Mesenchymal stem cell (in vitro differentiated cells and primary cell): Measurements from ENCODE around the gene PALLD.
"Not testable (repeated sequence)": the region's sequence is repeated elsewhere in the genome, so short reads cannot be mapped to it uniquely, and the experiment has no call there.

Experiments used
- DNase-seq: peaks from one replicate; pipeline ENCODE4 v3.0.0-alpha.2; 2013
- H2AFZ ChIP-seq: one replicate; pipeline ENCODE4 v1.6.1; 2013; ENCODE audit warnings: low read depth, mild to moderate bottlenecking, control low read depth, inconsistent platforms, low read length, moderate library complexity
- H2AK5ac ChIP-seq: 2 replicates; pipeline ENCODE4 v1.6.1; 2013; ENCODE audit warnings: low read length, moderate library complexity, mild to moderate bottlenecking, inconsistent platforms; ENCODE audit not compliant: severe bottlenecking
- H2BK120ac ChIP-seq: one replicate; pipeline ENCODE4 v1.6.1; 2013; ENCODE audit warnings: low read depth, mild to moderate bottlenecking, inconsistent platforms, low read length, moderate library complexity
- H2BK12ac ChIP-seq, 2 experiments: one replicate each; pipeline ENCODE4 v1.6.1; 2013; ENCODE audit warnings: inconsistent platforms in 2 of 2, low read length in 2 of 2, mild to moderate bottlenecking in 2 of 2, moderate library complexity in 2 of 2, control low read depth in 1 of 2
- H2BK15ac ChIP-seq: one replicate; pipeline ENCODE4 v1.6.1; 2013; ENCODE audit warnings: mild to moderate bottlenecking, low read depth, inconsistent platforms; ENCODE audit not compliant: poor library complexity, severe bottlenecking
- H2BK5ac ChIP-seq: 2 replicates; pipeline ENCODE4 v1.6.1; 2013; ENCODE audit warnings: low read depth, mild to moderate bottlenecking, low read length, control low read depth, inconsistent platforms; ENCODE audit not compliant: poor library complexity, severe bottlenecking
- H3K14ac ChIP-seq, 2 experiments: one replicate each; pipeline ENCODE4 v1.6.1; 2013; ENCODE audit warnings: inconsistent platforms in 2 of 2, low read length in 2 of 2, control low read depth in 1 of 2, mild to moderate bottlenecking in 1 of 2, moderate library complexity in 1 of 2
- H3K18ac ChIP-seq, 2 experiments: one replicate each; pipeline ENCODE4 v1.6.1; 2013; ENCODE audit warnings: inconsistent platforms in 2 of 2, low read length in 2 of 2, control low read depth in 1 of 2, low read depth in 1 of 2, mild to moderate bottlenecking in 1 of 2
- H3K23ac ChIP-seq, 2 experiments: one replicate each; pipeline ENCODE4 v1.6.1; 2013; ENCODE audit warnings: inconsistent platforms in 2 of 2, low read length in 2 of 2, mild to moderate bottlenecking in 2 of 2, moderate library complexity in 2 of 2, control low read depth in 1 of 2
- H3K27ac ChIP-seq: 2 replicates; pipeline ENCODE4 v1.5.1; 2013; ENCODE audit warnings: mild to moderate bottlenecking, moderate library complexity, low read length, control low read depth, inconsistent platforms; ENCODE audit not compliant: poor library complexity, severe bottlenecking
- H3K27me3 ChIP-seq, 2 experiments: 2 replicates each; pipeline versions ENCODE4 v1.6.1 to v1.7.0; 2013; ENCODE audit warnings: low read length in 2 of 2, mild to moderate bottlenecking in 2 of 2, moderate library complexity in 2 of 2, control low read depth in 1 of 2, inconsistent platforms in 1 of 2; ENCODE audit not compliant: control insufficient read depth in 1 of 2, insufficient read depth in 1 of 2
- H3K36me3 ChIP-seq, 2 experiments: 2 replicates each; pipeline versions ENCODE4 v1.6.1 to v1.7.0; 2013; ENCODE audit warnings: low read length in 2 of 2, control low read depth in 1 of 2, inconsistent platforms in 1 of 2, low read depth in 1 of 2, mild to moderate bottlenecking in 1 of 2; ENCODE audit not compliant: insufficient read depth in 2 of 2, control insufficient read depth in 1 of 2
- H3K4ac ChIP-seq, 2 experiments: one replicate each; pipeline ENCODE4 v1.6.1; 2013; ENCODE audit warnings: inconsistent platforms in 2 of 2, low read length in 2 of 2, mild to moderate bottlenecking in 2 of 2, moderate library complexity in 2 of 2, control low read depth in 1 of 2, low read depth in 1 of 2
- H3K4me1 ChIP-seq: 2 replicates; pipeline ENCODE4 v1.6.1; 2013; ENCODE audit warnings: low read depth, low read length, control low read depth; ENCODE audit not compliant: control insufficient read depth, insufficient read depth
- H3K4me2 ChIP-seq: 2 replicates; pipeline ENCODE4 v1.6.1; 2013; ENCODE audit warnings: low read length, mild to moderate bottlenecking, inconsistent platforms; ENCODE audit not compliant: poor library complexity, severe bottlenecking
- H3K4me3 ChIP-seq, 2 experiments: 2 replicates each; pipeline versions ENCODE4 v1.5.1 to v1.7.0; 2013; ENCODE audit warnings: low read length in 2 of 2, mild to moderate bottlenecking in 2 of 2, control low read depth in 1 of 2, low read depth in 1 of 2; ENCODE audit not compliant: insufficient read depth in 1 of 2
- H3K79me1 ChIP-seq: replicated peaks from 2 replicates; pipeline ENCODE4 v1.6.1; 2013; ENCODE audit warnings: mild to moderate bottlenecking, control low read depth, low read length, inconsistent platforms; ENCODE audit not compliant: poor library complexity, severe bottlenecking
- H3K9ac ChIP-seq: 2 replicates; pipeline ENCODE4 v1.7.0; 2013; ENCODE audit warnings: mild to moderate bottlenecking, low read length, moderate library complexity
- H3K9me3 ChIP-seq: 2 replicates; pipeline ENCODE4 v1.7.0; 2013; ENCODE audit warnings: mild to moderate bottlenecking, low read length; ENCODE audit not compliant: control insufficient read depth
- H4K8ac ChIP-seq: one replicate; pipeline ENCODE4 v1.6.1; 2013; ENCODE audit warnings: inconsistent platforms, mild to moderate bottlenecking, low read length, moderate library complexity
- H4K91ac ChIP-seq: one replicate; pipeline ENCODE4 v1.6.1; 2013; ENCODE audit warnings: mild to moderate bottlenecking, low read length, inconsistent platforms
- WGBS: methylation state at CpG from one replicate; pipeline ENCODE4 v1.1.7; 2013; ENCODE audit warnings: mixed read lengths; 5-methylcytosine and 5-hydroxymethylcytosine counted together

PALLD gene

GRCh38 chr4:168800926-168801325, 304.1 kb downstream of the PALLD start:
- no peaks in the 10 kb centered on the region for H3K9me3 ChIP-seq
- H3K4ac ChIP-seq: no peak overlapping the region
- H3K4me2 ChIP-seq: no peak overlapping the region
- H3K4me3 ChIP-seq: no peak overlapping the region
- H4K8ac ChIP-seq: no peak overlapping the region
- H4K91ac ChIP-seq: no peak overlapping the region
- no peak overlapping the region for H2AFZ ChIP-seq
- no peak overlapping the region for H2BK120ac ChIP-seq
- H3K4me1 ChIP-seq: peaks cover 10% of the 10 kb centered on the region
- 98% methylated on average over 1 of the region's 2 CpGs for WGBS
- H3K79me1 ChIP-seq: peaks cover 2% of the 10 kb centered on the region
- H2BK15ac ChIP-seq: no peak overlapping the region
- H3K27ac ChIP-seq: no peak overlapping the region
- H3K27me3 ChIP-seq: no peaks in the 10 kb centered on the region
- H3K36me3 ChIP-seq: no peaks in the 10 kb centered on the region
- no peak overlapping the region for H2AK5ac ChIP-seq
- H2BK5ac ChIP-seq: no peak overlapping the region
- H2BK12ac ChIP-seq: no peak overlapping the region
- no peak overlapping the region for H3K14ac ChIP-seq
- no peak overlapping the region for H3K9ac ChIP-seq
- H3K18ac ChIP-seq: no peak overlapping the region
- H3K23ac ChIP-seq: no peak overlapping the region
- DNase-seq: no peak

DNA sequence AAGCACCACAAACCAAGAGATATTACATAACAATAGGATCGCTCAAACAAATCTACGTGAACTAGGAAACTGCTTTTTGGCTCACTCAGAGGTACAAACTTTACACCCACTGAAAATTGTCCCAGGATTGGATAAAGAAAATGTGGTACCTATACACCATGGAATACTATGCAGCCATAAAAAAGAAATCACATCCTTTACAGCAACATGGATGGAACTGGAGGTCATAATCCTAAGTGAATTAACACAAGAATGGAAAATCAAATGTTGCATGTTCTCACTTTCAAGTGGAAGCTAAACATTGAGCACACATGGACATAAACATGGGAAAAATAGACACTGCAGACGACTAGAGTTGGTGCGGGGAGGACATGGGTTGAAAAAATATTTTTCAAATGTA, 305.4 kb downstream of the PALLD start:
- no peak overlapping the region for H2BK15ac ChIP-seq
- no peak overlapping the region for H3K27ac ChIP-seq
- H3K27me3 ChIP-seq: no peaks in the 10 kb centered on the region
- no peak for DNase-seq
- H2AFZ ChIP-seq: no peak overlapping the region
- H3K79me1 ChIP-seq: peaks cover 2% of the 10 kb centered on the region
- H3K36me3 ChIP-seq: no peaks in the 10 kb centered on the region
- H4K8ac ChIP-seq: no peak overlapping the region
- no peak overlapping the region for H2BK12ac ChIP-seq
- no peaks in the 10 kb centered on the region for H3K9me3 ChIP-seq
- H4K91ac ChIP-seq: no peak overlapping the region
- no peak overlapping the region for H2BK120ac ChIP-seq
- no peak overlapping the region for H2BK5ac ChIP-seq
- H3K4ac ChIP-seq: no peak overlapping the region
- no peak overlapping the region for H3K9ac ChIP-seq
- no peak overlapping the region for H3K4me2 ChIP-seq
- no peak overlapping the region for H3K4me3 ChIP-seq
- no peak overlapping the region for H3K18ac ChIP-seq
- no peak overlapping the region for H3K14ac ChIP-seq
- 100% methylated on average over 2 of the region's 4 CpGs for WGBS
- no peak overlapping the region for H3K23ac ChIP-seq
- no peak overlapping the region for H2AK5ac ChIP-seq
- peaks cover 10% of the 10 kb centered on the region for H3K4me1 ChIP-seq

DNA sequence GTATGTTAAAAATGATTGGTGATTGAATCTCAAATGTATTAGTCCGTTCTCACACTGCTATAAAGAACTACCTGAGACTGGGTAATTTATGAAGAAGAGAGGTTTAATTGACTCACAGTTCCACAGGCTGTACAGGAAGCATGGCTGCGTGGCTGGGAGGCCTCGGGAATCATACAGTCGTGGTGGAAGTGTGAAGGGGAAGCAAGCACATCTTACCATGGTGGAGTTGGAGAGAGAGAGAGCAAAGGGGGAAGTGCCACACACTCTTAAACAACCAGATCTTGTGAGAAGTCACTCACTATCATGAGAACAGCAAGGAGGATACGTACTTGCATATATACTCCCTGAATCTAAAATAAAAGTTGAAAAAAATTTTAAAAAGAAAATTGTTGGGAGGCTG, 306.2 kb downstream of the PALLD start:
- not testable (repeated sequence) for DNase-seq, H3K79me1 ChIP-seq, H3K4me3 ChIP-seq, H3K36me3 ChIP-seq, H3K4ac ChIP-seq, H2BK15ac ChIP-seq, H3K23ac ChIP-seq, H2BK5ac ChIP-seq, H3K14ac ChIP-seq, H4K91ac ChIP-seq, H4K8ac ChIP-seq, H2AFZ ChIP-seq, H3K4me2 ChIP-seq, H3K9me3 ChIP-seq, H2BK120ac ChIP-seq, H3K4me1 ChIP-seq, H3K27me3 ChIP-seq, H3K9ac ChIP-seq
- peak overlapping the region; percentile 23 for H2AK5ac ChIP-seq
- H3K27ac ChIP-seq: peak overlapping the region; percentile 94
- WGBS: 78% methylated on average over 4 of the region's 5 CpGs
- H2BK12ac ChIP-seq: peak overlapping the region in 1 of 2 experiments; percentile 77
- peak overlapping the region; percentile 19 to 37 for H3K18ac ChIP-seq

DNA sequence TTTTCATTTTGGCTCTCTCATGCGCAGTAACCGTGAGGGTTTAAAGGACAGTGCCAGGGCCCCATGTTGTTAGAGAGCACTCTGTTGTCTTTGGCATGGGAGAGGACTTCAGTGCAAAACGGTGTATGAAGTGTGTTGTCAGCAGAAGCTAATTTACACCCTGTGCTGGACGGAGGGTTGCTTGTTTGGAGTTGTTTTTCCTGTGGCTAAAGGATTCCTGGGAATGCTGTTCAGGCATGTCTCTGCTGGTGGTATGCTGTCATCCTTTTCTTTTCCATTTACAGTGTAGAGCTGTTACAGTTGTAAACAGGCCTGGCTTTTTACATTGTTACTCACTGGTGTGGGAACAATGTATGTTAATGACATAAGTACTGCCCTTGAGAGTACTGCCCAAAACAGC, 306.9 kb downstream of the PALLD start:
- Histone ChIP-seq H2BK5ac (peak overlapping the region; percentile 47), H2BK120ac (peak overlapping the region; percentile 27), H3K9ac (no peak overlapping the region), H3K4me3 (no peak overlapping the region), H3K4me1 (peaks cover 9% of the 10 kb centered on the region), H3K9me3 (no peaks in the 10 kb centered on the region), H3K14ac (no peak overlapping the region), H4K91ac (no peak overlapping the region), H3K27me3 (no peaks in the 10 kb centered on the region), H3K4me2 (no peak overlapping the region), H3K36me3 (no peaks in the 10 kb centered on the region), H4K8ac (peak overlapping the region; percentile 7), H3K18ac (peak overlapping the region in 1 of 2 experiments; percentile 75), H2AFZ (no peak overlapping the region), H3K27ac (peak overlapping the region; percentile 94), H2BK12ac (peak overlapping the region in 1 of 2 experiments; percentile 69), H3K4ac (peak overlapping the region in 1 of 2 experiments; percentile 37), H2BK15ac (no peak overlapping the region), H2AK5ac (no peak overlapping the region), H3K79me1 (peaks cover 2% of the 10 kb centered on the region), H3K23ac (no peak overlapping the region)
- 45% methylated on average over 4 of the region's 4 CpGs for WGBS
- DNase-seq: peak; percentile 82
